ENCODE data around the gene ARMC5.
A peak's percentile ranks its signal among the peaks of the same experiment; 100 is the strongest.

The ARMC5 gene

GRCh38 chr16:31453255-31454204 lies 5.8 kb upstream of the ARMC5 start:
- Histone ChIP-seq H3K36me3 (ENCODE audit: insufficient read depth, low read length) (peaks cover 29% of the 10 kb centered on the region), H3K27ac (ENCODE audit: low read length) (no peak overlapping the region), H3K4me1 (ENCODE audit: insufficient read depth, low read length) (peaks cover 36% of the 10 kb centered on the region), H3K4me2 (ENCODE audit: insufficient read depth, low read length) (no peak overlapping the region), H3K27me3 (ENCODE audit: insufficient read depth, low read length, poor library complexity) (no peaks in the 10 kb centered on the region), H3K9me3 (ENCODE audit: insufficient read depth, low read length, severe bottlenecking) (no peaks in the 10 kb centered on the region), H3K4me3 (ENCODE audit: low read depth in 1 of 2, low read length in 2 of 2) (no peak overlapping the region), H2AFZ (ENCODE audit: low read depth, low read length) (no peak overlapping the region), H3K79me2 (ENCODE audit: insufficient read depth, low read length) (peaks cover 41% of the 10 kb centered on the region), H3K9ac (ENCODE audit: low read depth, low read length) (no peak overlapping the region), H4K20me1 (ENCODE audit: insufficient read depth, low read length) (peaks cover 46% of the 10 kb centered on the region)
- ATAC-seq (ENCODE audit: insufficient read depth, low read depth) = no peak
- no peak for DNase-seq
- TF ChIP-seq CTCF (IDR thresholded peaks at IDR 0.05; ENCODE audit: borderline replicate concordance, extremely low read depth, low read length, poor library complexity, severe bottlenecking) (no peak), EZH2 (IDR thresholded peaks at IDR 0.05; ENCODE audit: borderline replicate concordance, low read depth, low read length, severe bottlenecking) (no peak)

GRCh38 chr16:31455601-31456314 lies 3.5 kb upstream of the ARMC5 start:
- H3K4me1 ChIP-seq (ENCODE audit: insufficient read depth, low read length) = peaks cover 44% of the 10 kb centered on the region
- H4K20me1 ChIP-seq (ENCODE audit: insufficient read depth, low read length) = peaks cover 46% of the 10 kb centered on the region
- 0 out of 4 replicates have a peak overlapping the region, but pooled peaks of 1 of the 2 experiments have one; percentile 25 for H3K4me3 ChIP-seq (ENCODE audit: low read depth in 1 of 2, low read length in 2 of 2)
- DNase-seq (peak; percentile 57), ATAC-seq (ENCODE audit: insufficient read depth, low read depth) (no peak)
- H3K4me2 ChIP-seq (ENCODE audit: insufficient read depth, low read length) = peak overlapping the region; percentile 54
- H3K36me3 ChIP-seq (ENCODE audit: insufficient read depth, low read length) = peaks cover 29% of the 10 kb centered on the region
- H3K9ac ChIP-seq (ENCODE audit: low read depth, low read length) = peak overlapping the region; percentile 8; the same call in 1 of the 2 replicates
- H3K27me3 ChIP-seq (ENCODE audit: insufficient read depth, low read length, poor library complexity) = no peaks in the 10 kb centered on the region
- no peak overlapping the region for H3K27ac ChIP-seq (ENCODE audit: low read length)
- no peak overlapping the region for H2AFZ ChIP-seq (ENCODE audit: low read depth, low read length)
- peaks cover 51% of the 10 kb centered on the region for H3K79me2 ChIP-seq (ENCODE audit: insufficient read depth, low read length)
- no peak for TF ChIP-seq EZH2 (IDR thresholded peaks at IDR 0.05; ENCODE audit: borderline replicate concordance, low read depth, low read length, severe bottlenecking)
- TF ChIP-seq CTCF (IDR thresholded peaks at IDR 0.05; ENCODE audit: borderline replicate concordance, extremely low read depth, low read length, poor library complexity, severe bottlenecking) = peak; percentile 74
- no peaks in the 10 kb centered on the region for H3K9me3 ChIP-seq (ENCODE audit: insufficient read depth, low read length, severe bottlenecking)

GRCh38 chr16:31456988-31457360 lies 2.3 kb upstream of the ARMC5 start:
- no peak for DNase-seq
- H3K4me2 ChIP-seq (ENCODE audit: insufficient read depth, low read length) = peak overlapping the region; percentile 95
- 0 out of 2 replicates have a peak overlapping the region, but pooled peaks have one; percentile 9 for H3K27ac ChIP-seq (ENCODE audit: low read length)
- peaks cover 46% of the 10 kb centered on the region for H4K20me1 ChIP-seq (ENCODE audit: insufficient read depth, low read length)
- H3K4me3 ChIP-seq (ENCODE audit: low read depth in 1 of 2, low read length in 2 of 2) = peak overlapping the region in 1 of 2 experiments; percentile 62; a peak in 2 of 4 replicates
- no peaks in the 10 kb centered on the region for H3K27me3 ChIP-seq (ENCODE audit: insufficient read depth, low read length, poor library complexity)
- peaks cover 50% of the 10 kb centered on the region for H3K4me1 ChIP-seq (ENCODE audit: insufficient read depth, low read length)
- peaks cover 31% of the 10 kb centered on the region for H3K36me3 ChIP-seq (ENCODE audit: insufficient read depth, low read length)
- H3K79me2 ChIP-seq (ENCODE audit: insufficient read depth, low read length) = peaks cover 51% of the 10 kb centered on the region
- TF ChIP-seq CTCF (IDR thresholded peaks at IDR 0.05; ENCODE audit: borderline replicate concordance, extremely low read depth, low read length, poor library complexity, severe bottlenecking) (no peak), EZH2 (IDR thresholded peaks at IDR 0.05; ENCODE audit: borderline replicate concordance, low read depth, low read length, severe bottlenecking) (no peak)
- H3K9ac ChIP-seq (ENCODE audit: low read depth, low read length) = peak overlapping the region; percentile 80; the same call in 1 of the 2 replicates
- H3K9me3 ChIP-seq (ENCODE audit: insufficient read depth, low read length, severe bottlenecking) = no peaks in the 10 kb centered on the region
- no peak overlapping the region for H2AFZ ChIP-seq (ENCODE audit: low read depth, low read length)
- no peak for ATAC-seq (ENCODE audit: insufficient read depth, low read depth)
